DOHH2 (cell line): Measurements from ENCODE around the gene H2AZ2.

ENCODE experiments used
- H3F3A ChIP-seq: fragments of 200-600 bp; sonication (generic), shearing (Covaris generic); 2 replicates; pipeline ENCODE4 v1.6.0; 2016; ENCODE audit warnings: antibody characterized with exemption, mild to moderate bottlenecking; ENCODE audit not compliant: control insufficient read depth, insufficient read depth
- H3K27ac ChIP-seq: fragments of 200-600 bp; sonication (generic); 2 replicates; pipeline ENCODE4 v1.5.1; 2014; ENCODE audit warnings: low read depth, mild to moderate bottlenecking, low read length, moderate library complexity
- H3K27me3 ChIP-seq: fragments of 200-600 bp; sonication (generic); 2 replicates; pipeline ENCODE4 v1.6.1; 2014; ENCODE audit warnings: mild to moderate bottlenecking, low read length, mixed read lengths; ENCODE audit not compliant: control insufficient read depth
- H3K36me3 ChIP-seq: fragments of 200-600 bp; sonication (generic); 2 replicates; pipeline ENCODE4 v1.6.1; 2014; ENCODE audit warnings: mild to moderate bottlenecking, low read length, moderate library complexity, mixed read lengths; ENCODE audit not compliant: control insufficient read depth
- H3K4me1 ChIP-seq: fragments of 200-600 bp; sonication (generic); 2 replicates; pipeline ENCODE4 v1.6.1; 2014; ENCODE audit warnings: mild to moderate bottlenecking, low read length, mixed read lengths; ENCODE audit not compliant: control insufficient read depth
- H3K4me2 ChIP-seq: fragments of 200-600 bp; sonication (generic); 2 replicates; pipeline ENCODE4 v1.6.0; 2014; ENCODE audit warnings: mild to moderate bottlenecking, low read length, moderate library complexity
- H3K4me3 ChIP-seq: fragments of 200-600 bp; sonication (generic); 2 replicates; pipeline ENCODE4 v1.5.1; 2014; ENCODE audit warnings: mild to moderate bottlenecking, low read length, mixed read lengths
- H3K79me2 ChIP-seq: fragments of 200-600 bp; sonication (generic); 2 replicates; pipeline ENCODE4 v1.6.1; 2014; ENCODE audit warnings: mild to moderate bottlenecking, low read length, mixed read lengths; ENCODE audit not compliant: control insufficient read depth
- H3K9me2 ChIP-seq: fragments of 200-600 bp; sonication (generic); replicated peaks from 2 replicates; pipeline ENCODE4 v1.6.1; 2014; ENCODE audit warnings: mild to moderate bottlenecking, low read length, mixed read lengths; ENCODE audit not compliant: control insufficient read depth
- H3K9me3 ChIP-seq: fragments of 200-600 bp; sonication (generic); 2 replicates; pipeline ENCODE4 v1.6.1; 2014; ENCODE audit warnings: antibody characterized with exemption, low read length, mixed read lengths; ENCODE audit not compliant: control insufficient read depth, insufficient read depth
- H4K20me1 ChIP-seq: fragments of 200-600 bp; sonication (generic); 2 replicates; pipeline ENCODE4 v1.6.0; 2014; ENCODE audit warnings: low read depth, mild to moderate bottlenecking, antibody characterized with exemption, low read length, moderate library complexity; ENCODE audit not compliant: control insufficient read depth, insufficient read depth
- EZH2phosphoT487 ChIP-seq: fragments of 200-600 bp; sonication (generic); IDR thresholded peaks from 2 replicates; pipeline ENCODE4 v1.6.1; 2017; ENCODE audit warnings: borderline replicate concordance, mild to moderate bottlenecking, antibody characterized with exemption, low read length, moderate library complexity, mixed read lengths
- TF ChIP-seq, protein P1 (sequence below): fragments of 200-600 bp; sonication (generic); IDR thresholded peaks from one replicate; pipeline ENCODE4 v1.5.1; 2014; ENCODE audit warnings: antibody characterized with exemption, mild to moderate bottlenecking, low read depth, low read length; ENCODE audit not compliant: poor library complexity, severe bottlenecking

H2AZ2 gene

DNA sequence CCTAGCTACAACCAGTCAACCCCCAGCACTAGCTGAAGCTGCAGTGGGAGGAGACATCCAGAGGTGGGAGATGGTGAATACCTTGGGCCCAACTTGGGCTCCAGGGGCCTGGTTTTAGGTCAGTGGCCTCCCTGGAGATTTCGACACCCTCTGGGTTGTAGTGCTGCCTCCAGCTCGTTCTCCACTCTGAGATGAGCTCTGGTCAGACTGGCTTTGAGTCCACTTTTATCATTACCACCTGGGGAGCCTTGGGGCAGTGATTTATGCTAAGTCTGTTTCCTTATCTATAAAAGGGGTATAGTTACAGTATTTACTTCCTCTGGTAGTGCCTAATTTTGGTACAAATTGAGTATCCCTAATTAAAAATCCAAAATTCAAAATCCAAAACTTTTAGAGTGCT lies 28.6 kb downstream of the H2AZ2 start:
- Histone ChIP-seq H4K20me1 (no peaks in the 10 kb centered on the region), H3K4me3 (no peak overlapping the region), H3K4me2 (no peak overlapping the region), H3K9me3 (no peaks in the 10 kb centered on the region), H3K27ac (no peak overlapping the region), H3K79me2 (no peaks in the 10 kb centered on the region), H3K27me3 (no peaks in the 10 kb centered on the region), H3K36me3 (no peaks in the 10 kb centered on the region), H3K9me2 (no peaks in the 10 kb centered on the region), H3F3A (0 out of 2 replicates have a peak, but pooled peaks cover 10% of the 10 kb centered on the region), H3K4me1 (peaks cover 13% of the 10 kb centered on the region)
- TF ChIP-seq, protein P1, sequence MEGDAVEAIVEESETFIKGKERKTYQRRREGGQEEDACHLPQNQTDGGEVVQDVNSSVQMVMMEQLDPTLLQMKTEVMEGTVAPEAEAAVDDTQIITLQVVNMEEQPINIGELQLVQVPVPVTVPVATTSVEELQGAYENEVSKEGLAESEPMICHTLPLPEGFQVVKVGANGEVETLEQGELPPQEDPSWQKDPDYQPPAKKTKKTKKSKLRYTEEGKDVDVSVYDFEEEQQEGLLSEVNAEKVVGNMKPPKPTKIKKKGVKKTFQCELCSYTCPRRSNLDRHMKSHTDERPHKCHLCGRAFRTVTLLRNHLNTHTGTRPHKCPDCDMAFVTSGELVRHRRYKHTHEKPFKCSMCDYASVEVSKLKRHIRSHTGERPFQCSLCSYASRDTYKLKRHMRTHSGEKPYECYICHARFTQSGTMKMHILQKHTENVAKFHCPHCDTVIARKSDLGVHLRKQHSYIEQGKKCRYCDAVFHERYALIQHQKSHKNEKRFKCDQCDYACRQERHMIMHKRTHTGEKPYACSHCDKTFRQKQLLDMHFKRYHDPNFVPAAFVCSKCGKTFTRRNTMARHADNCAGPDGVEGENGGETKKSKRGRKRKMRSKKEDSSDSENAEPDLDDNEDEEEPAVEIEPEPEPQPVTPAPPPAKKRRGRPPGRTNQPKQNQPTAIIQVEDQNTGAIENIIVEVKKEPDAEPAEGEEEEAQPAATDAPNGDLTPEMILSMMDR: no peak
- TF ChIP-seq EZH2phosphoT487: no peak

DNA sequence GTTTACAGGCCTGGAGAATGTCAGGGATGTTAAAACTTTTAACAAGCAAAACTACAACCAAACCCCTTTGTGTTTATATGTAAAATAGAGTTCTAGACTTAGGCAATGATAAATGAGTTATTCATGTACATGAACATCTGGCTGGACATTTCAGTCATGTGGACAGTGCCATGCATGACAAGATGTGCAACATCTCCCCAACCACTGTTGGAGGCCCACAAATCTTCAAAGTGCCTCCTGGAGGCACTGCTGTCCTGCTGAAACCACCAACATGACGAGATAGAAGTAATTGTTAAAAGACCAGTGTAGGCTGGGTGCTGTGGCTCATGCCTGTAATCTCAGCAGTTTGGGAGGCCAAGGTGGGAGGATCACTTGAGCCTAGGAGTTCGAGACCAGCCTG lies 33.0 kb downstream of the H2AZ2 start:
- H3F3A ChIP-seq: peaks cover 13% of the 10 kb centered on the region; the same call in 1 of the 2 replicates
- no peak overlapping the region for H3K4me2 ChIP-seq
- H3K4me3 ChIP-seq: no peak overlapping the region
- no peaks in the 10 kb centered on the region for H3K36me3 ChIP-seq
- H3K9me2 ChIP-seq: no peaks in the 10 kb centered on the region
- no peaks in the 10 kb centered on the region for H3K27me3 ChIP-seq
- no peak for TF ChIP-seq EZH2phosphoT487
- TF ChIP-seq, protein P1: peak; percentile 29
- H3K4me1 ChIP-seq: peaks cover 8% of the 10 kb centered on the region
- no peak overlapping the region for H3K27ac ChIP-seq
- no peaks in the 10 kb centered on the region for H3K79me2 ChIP-seq
- H3K9me3 ChIP-seq: no peaks in the 10 kb centered on the region
- H4K20me1 ChIP-seq: no peaks in the 10 kb centered on the region

DNA sequence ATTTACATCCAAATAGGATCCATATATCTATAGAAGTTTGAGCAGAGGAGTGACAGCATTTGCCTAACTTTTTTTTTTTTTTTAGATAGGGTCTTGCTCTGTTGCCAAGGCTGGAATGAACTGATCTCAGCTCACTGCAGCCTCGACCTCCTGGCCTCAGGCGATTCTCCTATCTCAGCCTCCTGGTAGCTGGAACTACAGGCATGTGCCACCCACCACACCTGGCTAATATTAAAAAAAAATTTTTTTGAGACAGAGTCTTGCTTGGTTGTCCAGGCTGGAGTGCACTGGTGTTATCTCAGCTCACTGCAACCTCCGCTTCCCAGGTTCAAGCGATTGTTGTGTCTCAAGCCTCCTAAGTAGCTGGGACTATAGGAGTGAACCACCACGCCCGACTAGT lies 36.3 kb downstream of the H2AZ2 start:
- H3K79me2 ChIP-seq: no peaks in the 10 kb centered on the region
- H4K20me1 ChIP-seq: no peaks in the 10 kb centered on the region
- no peaks in the 10 kb centered on the region for H3K36me3 ChIP-seq
- TF ChIP-seq, protein P1: no peak
- no peak for TF ChIP-seq EZH2phosphoT487
- no peak overlapping the region for H3K4me3 ChIP-seq
- H3K4me2 ChIP-seq: no peak overlapping the region
- H3K27me3 ChIP-seq: no peaks in the 10 kb centered on the region
- H3K9me3 ChIP-seq: no peaks in the 10 kb centered on the region
- H3K9me2 ChIP-seq: no peaks in the 10 kb centered on the region
- peaks cover 25% of the 10 kb centered on the region for H3F3A ChIP-seq
- H3K4me1 ChIP-seq: no peaks in the 10 kb centered on the region
- no peak overlapping the region for H3K27ac ChIP-seq

DNA sequence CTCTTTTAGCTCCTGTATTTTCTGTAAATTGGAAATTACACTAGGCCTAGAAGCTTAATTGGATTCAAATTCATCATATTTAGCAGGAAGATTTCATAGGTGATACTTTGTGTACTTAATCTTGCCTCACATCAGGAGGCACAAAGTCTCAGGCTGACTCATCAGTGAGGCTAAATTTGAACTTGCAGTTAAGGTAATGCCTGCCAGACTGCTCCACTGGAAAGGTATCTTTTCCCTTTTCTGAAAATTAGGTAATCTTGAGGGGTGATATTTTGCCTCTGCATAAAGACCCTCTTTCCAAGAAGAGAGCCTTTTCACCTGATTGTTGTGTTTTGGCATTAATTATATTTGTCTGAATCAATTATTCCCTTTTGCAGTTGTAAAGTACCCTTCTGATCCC lies 36.8 kb downstream of the H2AZ2 start:
- H4K20me1 ChIP-seq: no peaks in the 10 kb centered on the region
- H3K36me3 ChIP-seq: no peaks in the 10 kb centered on the region
- no peak for TF ChIP-seq EZH2phosphoT487
- TF ChIP-seq, protein P1: no peak
- H3F3A ChIP-seq: peaks cover 29% of the 10 kb centered on the region
- no peaks in the 10 kb centered on the region for H3K4me1 ChIP-seq
- H3K27me3 ChIP-seq: no peaks in the 10 kb centered on the region
- H3K9me3 ChIP-seq: no peaks in the 10 kb centered on the region
- no peaks in the 10 kb centered on the region for H3K79me2 ChIP-seq
- no peaks in the 10 kb centered on the region for H3K9me2 ChIP-seq
- no peak overlapping the region for H3K27ac ChIP-seq
- no peak overlapping the region for H3K4me2 ChIP-seq
- H3K4me3 ChIP-seq: no peak overlapping the region
